Heart left ventricle (tissue), 16 donors: Measurements from ENCODE around the gene OTOF. TPM values are rescaled to one million over a fixed set of nuclear protein-coding genes. Genes with fewer than 3 reads are reported as not detected.

Experiments
- ATAC-seq, 4 donors: fragments of 200-7000 bp; cut with Tn5 transposase; one replicate each; pipeline ENCODE4 v1.9.1; 2020 to 2022; ENCODE audit warnings: moderate library complexity in 4 of 4, mild to moderate bottlenecking in 3 of 4, moderate number of reproducible peaks in 1 of 4
- DNase-seq, 5 donors: peaks; one replicate each; pipeline ENCODE4 v3.0.0-alpha.2; 2020
- H3K27ac ChIP-seq, 12 donors: fragments of 200-600 bp; sonication (generic) in 4 of 12; one replicate each; pipeline versions ENCODE4 v1.5.0 to v1.8.0; 2016 to 2022; ENCODE audit warnings: mild to moderate bottlenecking in 2 of 12
- H3K27me3 ChIP-seq, 9 donors: fragments of 200-600 bp; sonication (generic) in 2 of 9; one replicate each; pipeline versions ENCODE4 v1.5.1 to v1.8.0; 2016 to 2022; ENCODE audit warnings: mild to moderate bottlenecking in 3 of 9
- H3K36me3 ChIP-seq, 9 donors: fragments of 200-600 bp; sonication (generic) in 2 of 9; one replicate each; pipeline versions ENCODE4 v1.5.0 to v1.8.0; 2018 to 2022; ENCODE audit warnings: mild to moderate bottlenecking in 2 of 9
- H3K4me1 ChIP-seq, 12 donors: fragments of 200-600 bp; sonication (generic) in 4 of 12; one replicate each; pipeline versions ENCODE4 v1.5.0 to v1.8.0; 2016 to 2022; ENCODE audit warnings: mild to moderate bottlenecking in 3 of 12
- H3K4me3 ChIP-seq, 12 donors: fragments of 200-600 bp; sonication (generic) in 4 of 12; one replicate each; pipeline versions ENCODE4 v1.5.0 to v1.8.0; 2017 to 2022; ENCODE audit warnings: mild to moderate bottlenecking in 9 of 12, moderate library complexity in 4 of 12
- H3K9me3 ChIP-seq, 12 donors: fragments of 200-600 bp; sonication (generic) in 4 of 12; one replicate each; pipeline versions ENCODE4 v1.5.0 to v1.8.0; 2016 to 2022; ENCODE audit warnings: mild to moderate bottlenecking in 1 of 12
- POLR2A ChIP-seq, 2 donors: fragments of 450-650 bp; IDR thresholded peaks; one replicate each; pipeline ENCODE4 v1.6.1; 2017; ENCODE audit warnings: antibody characterized with exemption in 2 of 2, mild to moderate bottlenecking in 2 of 2, moderate library complexity in 2 of 2
- WGBS, 4 donors: extraction: QIAGEN DNeasy Blood & Tissue Kit in 2 of 4; methylation state at CpG; one replicate each; pipeline versions ENCODE4 v1.1.5 to v1.1.7; 2013 to 2018; 5-methylcytosine and 5-hydroxymethylcytosine counted together
- intact Hi-C, 10 donors: fragments of 100-400 bp; cut with DNase I; formaldehyde crosslinking; loops; one replicate each; pipeline versions ENCODE4 v1.11.1 to v1.14.2; 2022
- polyA plus RNA-seq, 2 donors: library from polyadenylated mRNA; stranded (reverse); fragments of 200-250 nt; gene quantifications; one replicate each; pipeline ENCODE4 v1.2.3, GENCODE V29; 2013
- total RNA-seq, 9 donors: library from RNA; depleted of rRNA in 2 of 9; stranded (reverse); fragments of >200 nt in 2 of 9; fragmentation: NEBNext Ultra II Directional in 3 of 9; extraction: Animal tissue kit (Norgen Biotek cat#: 25700) in 3 of 9; gene quantifications; one replicate each; pipeline versions ENCODE4 v1.1.0 to v1.2.4, GENCODE V29; 2016 to 2023
- TF ChIP-seq, protein P1 (sequence below), 12 donors: fragments of 200-600 bp; sonication (generic) in 4 of 12; IDR thresholded peaks; one replicate each; pipeline versions ENCODE4 v1.5.0 to v1.8.0; 2018 to 2022; ENCODE audit warnings: antibody characterized with exemption in 12 of 12, mild to moderate bottlenecking in 5 of 12
- donor health status: ischemic (EF 13 %, LVEDD 7.1; RV severe dilation, severe dysfunction).
- donor health status: healthy with polysubstance abuse.
- donor health status: DM: no; HTN: yes; CAD: no.
- donor health status: DM: no; HTN: no; CAD: no.
- donor health status: ischemic (EF 25% LVEDD 6.9; RV normal size, moderate dysfunction).
- donor health status: ischemic (EF 25% LVEDD 5.7; RV mildly dilated, moderate dysfunction).
- donor health status: healthy.
- donor health status: DM: yes; HTN: yes; CAD: no.
- donor health status: ischemic (EF 35%, LVEDD 5.7; RV mildly dilated, moderate dysfunction).
- donor health status: nonischemic (EF 11% LVEDD 7.7; RV severe dilation, severe dysfunction).
- donor health status: DM: yes; HTN: yes; CAD: no.
- donor health status: PGD.
- donor health status: ischemic (EF 29% LVEDD 5.4; RV normal size, mild dysfunction).
- donor health status: nonischemic (EF 23%, LVEDD 6.1; RV moderate dilation, normal function).

OTOF gene
- total and polyA plus RNA-seq, 11 donors, result 0.03 to 0.14 (median 0.04) TPM; not detected in 8

DNA sequence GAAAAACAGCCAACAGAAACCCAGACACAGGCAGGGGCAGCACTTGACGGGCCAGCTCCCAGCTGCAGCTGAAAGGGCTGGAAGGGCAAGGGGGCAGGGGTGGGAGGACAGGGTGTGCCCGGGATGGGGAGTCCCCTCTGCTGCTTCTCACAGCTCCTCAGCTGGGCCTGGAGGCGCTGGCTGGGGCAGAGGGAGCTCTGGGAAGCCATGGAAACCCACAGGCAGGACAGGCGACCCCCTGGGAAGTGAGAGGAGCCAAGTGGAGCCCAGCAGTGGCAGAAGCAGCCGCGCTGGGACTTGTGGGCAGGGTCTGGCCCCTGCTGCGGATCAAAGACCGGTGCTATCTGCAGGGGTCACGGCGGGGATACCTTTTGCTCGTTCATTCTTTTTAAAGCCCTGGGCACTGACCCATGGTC, 20.7 kb downstream of the OTOF start:
- 78 to 83% (median 81%) methylated on average over 11 of the region's 11 CpGs for whole genome bisulfite sequencing, 4 donors
- Histone ChIP-seq H3K27ac (no peak overlapping the region), H3K4me1 (peaks cover 0 to 15% (median 0%) of the 10 kb centered on the region in 12 donors), H3K27me3 (no peaks in the 10 kb centered on the region), H3K4me3 (no peak overlapping the region), H3K9me3 (no peaks in the 10 kb centered on the region), H3K36me3 (no peaks in the 10 kb centered on the region)
- intact Hi-C loops, result no loop called here
- TF ChIP-seq, protein P1, sequence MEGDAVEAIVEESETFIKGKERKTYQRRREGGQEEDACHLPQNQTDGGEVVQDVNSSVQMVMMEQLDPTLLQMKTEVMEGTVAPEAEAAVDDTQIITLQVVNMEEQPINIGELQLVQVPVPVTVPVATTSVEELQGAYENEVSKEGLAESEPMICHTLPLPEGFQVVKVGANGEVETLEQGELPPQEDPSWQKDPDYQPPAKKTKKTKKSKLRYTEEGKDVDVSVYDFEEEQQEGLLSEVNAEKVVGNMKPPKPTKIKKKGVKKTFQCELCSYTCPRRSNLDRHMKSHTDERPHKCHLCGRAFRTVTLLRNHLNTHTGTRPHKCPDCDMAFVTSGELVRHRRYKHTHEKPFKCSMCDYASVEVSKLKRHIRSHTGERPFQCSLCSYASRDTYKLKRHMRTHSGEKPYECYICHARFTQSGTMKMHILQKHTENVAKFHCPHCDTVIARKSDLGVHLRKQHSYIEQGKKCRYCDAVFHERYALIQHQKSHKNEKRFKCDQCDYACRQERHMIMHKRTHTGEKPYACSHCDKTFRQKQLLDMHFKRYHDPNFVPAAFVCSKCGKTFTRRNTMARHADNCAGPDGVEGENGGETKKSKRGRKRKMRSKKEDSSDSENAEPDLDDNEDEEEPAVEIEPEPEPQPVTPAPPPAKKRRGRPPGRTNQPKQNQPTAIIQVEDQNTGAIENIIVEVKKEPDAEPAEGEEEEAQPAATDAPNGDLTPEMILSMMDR (IDR thresholded peaks at IDR 0.05), result no peak
- TF ChIP-seq POLR2A (IDR thresholded peaks at IDR 0.05), result no peak
- ATAC-seq, result no peak
- DNase-seq, result no peak

DNA sequence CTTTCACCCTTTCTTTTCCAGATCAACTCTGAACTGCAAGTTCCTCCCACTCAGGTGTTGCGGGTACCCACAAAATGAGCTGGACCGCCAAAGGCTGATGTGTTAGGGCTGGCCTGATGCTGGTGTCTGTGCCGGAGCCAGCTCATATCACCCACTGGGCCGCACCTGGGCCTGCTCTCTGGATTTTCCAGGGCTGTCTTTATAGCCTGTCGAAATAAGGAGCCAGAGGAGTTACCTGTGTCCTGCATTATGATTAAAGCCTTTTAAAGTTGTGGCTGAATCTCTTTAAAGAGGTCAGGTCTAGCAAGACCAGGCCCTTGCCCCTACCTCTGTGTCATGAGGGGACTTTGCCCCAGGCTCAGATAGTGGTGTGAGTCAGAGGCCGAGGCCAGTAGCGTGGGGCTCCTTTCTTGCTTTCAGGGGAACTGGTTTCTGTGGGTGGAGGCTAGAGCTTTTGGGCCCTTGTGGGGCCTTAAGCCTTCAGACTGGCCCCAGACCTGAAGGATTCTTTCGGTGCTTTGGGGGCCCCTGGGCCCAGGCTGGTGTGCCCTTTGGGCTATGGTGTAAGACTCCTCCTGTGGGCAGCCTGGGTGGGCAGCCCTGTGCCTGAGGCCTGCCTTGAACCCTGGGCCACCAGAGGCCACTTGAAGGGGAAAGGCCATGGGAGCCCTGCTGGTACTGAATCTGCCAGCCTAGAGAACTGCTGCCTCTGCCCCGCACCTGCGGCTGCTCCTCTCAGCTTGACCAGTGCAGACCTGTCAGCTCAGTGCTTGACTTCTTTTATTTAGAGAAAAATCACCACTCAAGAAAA, 21.3 kb downstream of the OTOF start:
- H3K4me1 ChIP-seq, result peaks cover 0 to 13% (median 0%) of the 10 kb centered on the region in 12 donors
- ATAC-seq (no peak), DNase-seq (no peak)
- H3K9me3 ChIP-seq, result peaks cover 0 to 3% (median 0%) of the 10 kb centered on the region in 12 donors
- no peak overlapping the region for H3K4me3 ChIP-seq
- no peak for TF ChIP-seq POLR2A (IDR thresholded peaks at IDR 0.05)
- TF ChIP-seq, protein P1 (IDR thresholded peaks at IDR 0.05), result no peak
- WGBS, 4 donors, result 94 to 97% (median 96%) methylated on average over 10 of the region's 10 CpGs
- no peak overlapping the region for H3K27ac ChIP-seq
- H3K27me3 ChIP-seq, result no peaks in the 10 kb centered on the region
- intact Hi-C loops, result no loop called here
- no peaks in the 10 kb centered on the region for H3K36me3 ChIP-seq

DNA sequence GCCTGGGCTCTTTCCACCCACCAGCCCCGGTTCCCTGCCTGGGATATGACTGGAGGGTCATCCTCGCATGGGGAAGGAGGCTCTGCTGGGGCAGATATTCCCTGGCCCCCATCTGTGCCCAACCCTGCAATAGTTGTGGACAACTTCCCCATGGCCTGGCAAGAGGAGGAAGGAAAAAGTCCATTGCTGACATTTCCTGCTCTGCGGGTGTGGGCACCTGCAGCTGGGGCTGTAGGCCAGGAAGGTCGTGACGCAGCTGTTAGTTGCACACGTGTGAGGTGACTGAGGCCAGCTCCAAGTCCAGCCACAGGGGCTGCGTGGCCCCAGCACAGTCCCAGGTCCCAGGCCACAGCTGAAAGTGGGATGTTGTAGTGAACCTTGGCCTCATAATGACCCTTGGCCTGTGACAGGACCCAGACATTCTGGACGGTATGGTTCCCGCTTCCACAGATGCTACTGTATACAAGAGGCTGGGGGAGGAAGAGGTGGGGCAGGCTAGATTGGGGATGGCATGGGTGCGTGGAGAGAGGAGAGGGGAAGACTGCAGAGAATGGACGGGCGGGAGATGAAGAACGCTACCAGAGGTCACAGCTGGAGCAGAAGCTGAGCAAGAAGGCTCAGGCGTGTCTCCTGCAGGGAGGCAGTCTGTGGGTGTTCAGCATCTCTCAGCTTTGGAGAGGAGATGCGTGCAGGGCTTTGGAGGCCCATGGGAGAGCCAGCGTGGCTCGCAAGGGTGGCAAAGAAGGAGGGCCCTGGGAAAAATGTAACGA, 22.1 kb downstream of the OTOF start:
- no peaks in the 10 kb centered on the region for H3K36me3 ChIP-seq
- no peak overlapping the region for H3K4me3 ChIP-seq
- 73 to 76% (median 75%) methylated on average over 17 to 18 of the region's 18 CpGs for WGBS, 4 donors
- H3K27ac ChIP-seq, result no peak overlapping the region
- peaks cover 0 to 13% (median 0%) of the 10 kb centered on the region in 12 donors for H3K4me1 ChIP-seq
- DNase-seq (peak in 3 of 5 donors; percentile 30 to 77 (median 58)), ATAC-seq (peak in 2 of 4 donors; percentile 58 to 74)
- H3K9me3 ChIP-seq, result peaks cover 0 to 4% (median 0%) of the 10 kb centered on the region in 12 donors
- intact Hi-C loops, result no loop called here
- no peaks in the 10 kb centered on the region for H3K27me3 ChIP-seq
- TF ChIP-seq, protein P1 (IDR thresholded peaks at IDR 0.05), result no peak
- TF ChIP-seq POLR2A (IDR thresholded peaks at IDR 0.05), result no peak
